Measurements from ENCODE around the gene AP5M1. TPM values are rescaled to one million over a fixed set of nuclear protein-coding genes. Genes with fewer than 3 reads are reported as not detected.
"Not testable (repeated sequence)": the region's sequence is repeated elsewhere in the genome, so short reads cannot be mapped to it uniquely, and the experiment has no call there.

AP5M1 gene
- total RNA-seq (10 to 100 TPM; 42.3 to 62.8 (median 52.1) TPM), polyA plus RNA-seq (10 to 100 TPM; 35.6 to 43.1 TPM), total RNA-seq (44.4 reads per million, percentile 68 among the genes with 10 or more reads in this experiment)

GRCh38 chr14:57268161-57269069 lies at the start of gene AP5M1, which contains the start of gene EXOC5:
Gene AP5M1, plus strand, starts transcription at chr14:57268971. Its CDS starts 344 bp downstream, at chr14:57269315.
Gene EXOC5, minus strand, starts transcription at chr14:57268905. Its CDS starts 257 bp downstream, at chr14:57268648.
- Histone ChIP-seq H3K9me3 (ENCODE audit: control insufficient read depth in 2 of 3, low read length in 3 of 3) (no peaks in the 10 kb centered on the region), H3K27me3 (ENCODE audit: control insufficient read depth in 2 of 2, insufficient read depth in 2 of 2, low read length in 2 of 2) (no peaks in the 10 kb centered on the region), H3K4me1 (ENCODE audit: control insufficient read depth in 2 of 2, insufficient read depth in 2 of 2, low read length in 2 of 2) (peaks cover 29 to 34% of the 10 kb centered on the region in 2 donors), H3K4me3 (ENCODE audit: low read length) (peak within 1 kb of the TSS; percentile 89), H3K27ac (ENCODE audit: low read depth, low read length) (peak within 1 kb of the TSS; percentile 91), H3K36me3 (ENCODE audit: control insufficient read depth in 2 of 3, insufficient read depth in 3 of 3, low read length in 3 of 3) (peaks cover 0 to 6% (median 0%) of the 10 kb centered on the region in 3 experiments)
- intact Hi-C loops (cut with micrococcal nuclease): loop anchor here (1.0 to 10.0 kb wide), 15 partner anchors 18 to 1996 kb away; partner anchors contain the start of genes KIAA0586 (in 2 of the 2), KTN1 (in 2 of the 2), NAA30 (in 2 of the 2) and PSMA3 (in 2 of the 2)
- CTCF ChIA-PET: interaction anchor here (0.9 to 1.7 kb wide), 2 partner anchors 10 to 976 kb away, joined by 4 to 7 read pairs; partner anchors contain the start of gene PSMA3
- Mint-ChIP-seq H3K27me3 (no peaks in the 10 kb centered on the region), H3K4me1 (peaks cover 41 to 93% (median 76%) of the 10 kb centered on the region in 7 donors), H3K27ac (peak within 1 kb of the TSS; percentile 98 to 100 (median 99)), H3K36me3 (peaks cover 3 to 15% (median 7%) of the 10 kb centered on the region in 5 donors), H3K4me3 (peak within 1 kb of the TSS; percentile 97 to 100 (median 99)), H3K9me3 (peaks cover 0 to 5% (median 0%) of the 10 kb centered on the region in 11 donors)
- POLR2A ChIA-PET: interaction anchor here (0.6 to 3.0 kb wide), 7 partner anchors 9 to 1159 kb away, joined by 3 to 17 read pairs (median 5); partner anchors contain the start of genes KIAA0586, NAA30, TIMM9 and TMEM260
- peak; percentile 78 to 95 (median 93) for DNase-seq
- ATAC-seq: peak; percentile 89

- H3K36me3 ChIP-seq (ENCODE audit: control insufficient read depth in 2 of 3, insufficient read depth in 3 of 3, low read length in 3 of 3): peaks cover 0 to 23% (median 2%) of the 10 kb centered on the region in 3 experiments
- no peak overlapping the region for H3K4me3 Mint-ChIP-seq
- intact Hi-C loops (cut with micrococcal nuclease): no loop called here
- H3K36me3 Mint-ChIP-seq: peaks cover 10 to 54% (median 27%) of the 10 kb centered on the region in 5 donors
- no peak overlapping the region for H3K27ac Mint-ChIP-seq
- H3K4me3 ChIP-seq (ENCODE audit: low read length): no peak overlapping the region
- no peaks in the 10 kb centered on the region for H3K9me3 ChIP-seq (ENCODE audit: control insufficient read depth in 2 of 3, low read length in 3 of 3)
- peaks cover 0 to 6% (median 0%) of the 10 kb centered on the region in 7 donors for H3K4me1 Mint-ChIP-seq
- no peak overlapping the region for H3K27ac ChIP-seq (ENCODE audit: low read depth, low read length)
- H3K4me1 ChIP-seq (ENCODE audit: control insufficient read depth in 2 of 2, insufficient read depth in 2 of 2, low read length in 2 of 2): no peaks in the 10 kb centered on the region
- ChIA-PET CTCF (interaction anchor here (0.6 kb wide), 1 partner anchor 571 kb away, joined by 3 read pairs; no protein-coding TSS in a partner anchor), POLR2A (interaction anchor here (1.1 kb wide), 1 partner anchor 15 kb away, joined by 3 read pairs; no protein-coding TSS in a partner anchor)
- no peak for ATAC-seq
- DNase-seq: no peak
- no peaks in the 10 kb centered on the region for H3K27me3 ChIP-seq (ENCODE audit: control insufficient read depth in 2 of 2, insufficient read depth in 2 of 2, low read length in 2 of 2)
- no peaks in the 10 kb centered on the region for H3K9me3 Mint-ChIP-seq
- H3K27me3 Mint-ChIP-seq: no peaks in the 10 kb centered on the region
Observed at GRCh38 chr14:57221931-57222330, 46.8 kb upstream of the AP5M1 start.

DNA sequence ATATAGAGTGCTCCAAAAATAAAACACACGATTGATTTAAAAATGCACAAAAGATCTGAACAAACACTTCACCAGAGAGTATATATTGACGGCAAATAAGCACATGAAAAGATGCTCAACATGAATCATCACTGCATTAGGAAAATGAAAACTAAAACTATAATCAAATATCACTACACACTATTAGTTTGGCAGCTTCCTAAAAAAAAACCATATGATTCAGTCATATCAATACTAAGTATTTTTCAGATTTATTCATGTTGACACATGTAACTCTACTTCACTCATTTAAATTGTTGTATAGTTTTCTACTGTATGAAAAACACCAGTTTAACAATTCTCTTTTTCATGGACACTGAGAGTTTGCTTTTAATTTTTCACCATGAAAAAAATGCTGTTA lies 41.7 kb upstream of the AP5M1 start:
- POLR2A ChIA-PET: no interaction called here

GRCh38 chr14:57228320-57228719 lies 40.5 kb upstream of the AP5M1 start:
- H3K4me3 ChIP-seq (ENCODE audit: low read length); H3K27me3 ChIP-seq (ENCODE audit: control insufficient read depth in 2 of 2, insufficient read depth in 2 of 2, low read length in 2 of 2); H3K9me3 ChIP-seq (ENCODE audit: control insufficient read depth in 2 of 3, low read length in 3 of 3); H3K27ac ChIP-seq (ENCODE audit: low read depth, low read length); DNase-seq; H3K4me3 Mint-ChIP-seq; ATAC-seq; H3K4me1 ChIP-seq (ENCODE audit: control insufficient read depth in 2 of 2, insufficient read depth in 2 of 2, low read length in 2 of 2); H3K27me3 Mint-ChIP-seq; H3K4me1 Mint-ChIP-seq; H3K9me3 Mint-ChIP-seq; POLR2A ChIA-PET: not testable (repeated sequence)
- CTCF ChIA-PET: interaction anchor here (0.7 kb wide), 1 partner anchor 11 kb away, joined by 4 read pairs; no protein-coding TSS in a partner anchor
- H3K36me3 ChIP-seq (ENCODE audit: control insufficient read depth in 2 of 3, insufficient read depth in 3 of 3, low read length in 3 of 3): peaks cover 0 to 20% (median 0%) of the 10 kb centered on the region in 3 experiments
- H3K27ac Mint-ChIP-seq: peak overlapping the region in 1 of 9 donors; percentile 40
- peaks cover 17 to 64% (median 56%) of the 10 kb centered on the region in 5 donors for H3K36me3 Mint-ChIP-seq
- intact Hi-C loops (cut with micrococcal nuclease): loop anchor here (5.0 kb wide), 1 partner anchor 39 kb away; the partner anchor contains the start of genes AP5M1 (in 2 of the 2) and EXOC5 (in 2 of the 2)

More for the DNA sequence above, 41.7 kb upstream of the AP5M1 start:
- Mint-ChIP-seq H3K9me3 (peaks cover 0 to 4% (median 1%) of the 10 kb centered on the region in 11 donors), H3K4me1 (peaks cover 0 to 6% (median 0%) of the 10 kb centered on the region in 7 donors), H3K36me3 (peaks cover 17 to 66% (median 50%) of the 10 kb centered on the region in 5 donors), H3K27me3 (no peaks in the 10 kb centered on the region), H3K27ac (peak overlapping the region in 1 of 9 donors; percentile 29), H3K4me3 (no peak overlapping the region)
- CTCF ChIA-PET: no interaction called here
- Histone ChIP-seq H3K27me3 (ENCODE audit: control insufficient read depth in 2 of 2, insufficient read depth in 2 of 2, low read length in 2 of 2) (no peaks in the 10 kb centered on the region), H3K4me3 (ENCODE audit: low read length) (no peak overlapping the region), H3K4me1 (ENCODE audit: control insufficient read depth in 2 of 2, insufficient read depth in 2 of 2, low read length in 2 of 2) (no peaks in the 10 kb centered on the region), H3K27ac (ENCODE audit: low read depth, low read length) (no peak overlapping the region), H3K36me3 (ENCODE audit: control insufficient read depth in 2 of 3, insufficient read depth in 3 of 3, low read length in 3 of 3) (peaks cover 0 to 25% (median 0%) of the 10 kb centered on the region in 3 experiments), H3K9me3 (ENCODE audit: control insufficient read depth in 2 of 3, low read length in 3 of 3) (no peaks in the 10 kb centered on the region)
- intact Hi-C loops (cut with micrococcal nuclease): loop anchor here (5.0 kb wide), 1 partner anchor 40 kb away; the partner anchor contains the start of genes AP5M1 (in 2 of the 2) and EXOC5 (in 2 of the 2)
- no peak for ATAC-seq
- no peak for DNase-seq

DNA sequence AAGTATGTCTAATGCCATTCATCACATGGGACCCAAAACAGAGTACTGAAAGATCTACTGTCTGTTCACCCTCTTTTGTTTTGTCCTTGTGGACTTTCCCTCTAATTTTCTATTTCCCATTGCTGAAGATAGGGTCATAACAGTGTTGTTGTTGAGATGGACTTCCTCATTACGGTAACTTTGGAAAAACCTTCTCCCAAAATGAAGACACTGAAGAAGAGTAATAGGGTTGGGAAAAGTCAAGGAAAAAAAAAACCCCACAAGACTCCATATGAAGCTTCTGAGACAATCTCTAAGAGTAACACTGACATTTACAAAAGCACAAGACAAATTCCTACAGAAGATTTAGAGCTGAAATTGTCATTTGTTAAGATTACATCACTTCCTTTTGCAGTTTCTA lies 36.8 kb upstream of the AP5M1 start:
- H3K27ac ChIP-seq (ENCODE audit: low read depth, low read length): no peak overlapping the region
- H3K4me3 ChIP-seq (ENCODE audit: low read length): no peak overlapping the region
- H3K27me3 Mint-ChIP-seq: no peaks in the 10 kb centered on the region
- H3K9me3 ChIP-seq (ENCODE audit: control insufficient read depth in 2 of 3, low read length in 3 of 3): no peaks in the 10 kb centered on the region
- intact Hi-C loops (cut with micrococcal nuclease): loop anchor here in 1 of 2 donors (5.0 kb wide), 1 partner anchor 55 kb away; no protein-coding TSS in a partner anchor
- no peaks in the 10 kb centered on the region for H3K4me1 ChIP-seq (ENCODE audit: control insufficient read depth in 2 of 2, insufficient read depth in 2 of 2, low read length in 2 of 2)
- H3K4me1 Mint-ChIP-seq: peaks cover 0 to 2% (median 0%) of the 10 kb centered on the region in 7 donors
- no peak for DNase-seq
- POLR2A ChIA-PET: no interaction called here
- H3K9me3 Mint-ChIP-seq: peaks cover 0 to 4% (median 1%) of the 10 kb centered on the region in 11 donors
- CTCF ChIA-PET: no interaction called here
- no peaks in the 10 kb centered on the region for H3K27me3 ChIP-seq (ENCODE audit: control insufficient read depth in 2 of 2, insufficient read depth in 2 of 2, low read length in 2 of 2)
- peaks cover 0 to 25% (median 0%) of the 10 kb centered on the region in 3 experiments for H3K36me3 ChIP-seq (ENCODE audit: control insufficient read depth in 2 of 3, insufficient read depth in 3 of 3, low read length in 3 of 3)
- ATAC-seq: no peak
- peaks cover 12 to 53% (median 45%) of the 10 kb centered on the region in 5 donors for H3K36me3 Mint-ChIP-seq
- no peak overlapping the region for H3K4me3 Mint-ChIP-seq
- peak overlapping the region in 2 of 9 donors; percentile 21 to 28 for H3K27ac Mint-ChIP-seq

DNA sequence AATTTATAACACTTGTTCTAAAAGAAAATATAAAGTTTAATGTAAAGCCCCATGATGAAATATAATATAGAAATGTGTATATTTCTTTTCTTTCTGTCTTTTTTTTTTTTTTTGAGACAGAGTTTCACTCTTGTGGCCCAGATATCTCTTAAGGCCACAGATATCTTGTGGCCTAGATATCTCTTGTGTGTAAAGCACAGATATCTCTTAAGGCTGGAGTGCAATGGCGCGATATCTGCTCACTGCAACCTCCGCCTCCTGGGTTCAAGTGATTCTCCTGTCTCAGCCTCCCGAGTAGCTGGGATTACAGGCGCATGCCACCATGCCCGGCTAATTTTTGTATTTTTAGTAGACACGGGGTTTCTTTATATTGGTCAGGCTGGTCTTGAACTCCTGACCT lies 28.7 kb upstream of the AP5M1 start:
- CTCF ChIA-PET; H3K9me3 ChIP-seq (ENCODE audit: control insufficient read depth in 2 of 3, low read length in 3 of 3); H3K27me3 Mint-ChIP-seq; H3K4me1 Mint-ChIP-seq; H3K4me1 ChIP-seq (ENCODE audit: control insufficient read depth in 2 of 2, insufficient read depth in 2 of 2, low read length in 2 of 2); intact Hi-C loops (cut with micrococcal nuclease); H3K9me3 Mint-ChIP-seq; H3K4me3 ChIP-seq (ENCODE audit: low read length); ATAC-seq; H3K4me3 Mint-ChIP-seq; H3K27ac ChIP-seq (ENCODE audit: low read depth, low read length); H3K27me3 ChIP-seq (ENCODE audit: control insufficient read depth in 2 of 2, insufficient read depth in 2 of 2, low read length in 2 of 2); DNase-seq; H3K27ac Mint-ChIP-seq; POLR2A ChIA-PET: not testable (repeated sequence)
- H3K36me3 ChIP-seq (ENCODE audit: control insufficient read depth in 2 of 3, insufficient read depth in 3 of 3, low read length in 3 of 3): peaks cover 0 to 19% (median 0%) of the 10 kb centered on the region in 3 experiments
- H3K36me3 Mint-ChIP-seq: peaks cover 0 to 26% (median 8%) of the 10 kb centered on the region in 5 donors
